H1 (cell line): Measurements from ENCODE around the gene AK8. TPM values are rescaled to one million over a fixed set of nuclear protein-coding genes. Genes with fewer than 3 reads are reported as not detected.

ENCODE experiments used
- CTCF ChIA-PET: fragments of 300-600 bp; sonication (Branson Sonifier 250); formaldehyde crosslinking; loops from one replicate; lab custom pipeline; 2021; ENCODE audit not compliant: partially characterized antibody; lab: Charles Lee
- POLR2A ChIA-PET: fragments of 300-600 bp; sonication (Branson Sonifier 250); formaldehyde crosslinking; loops from one replicate; lab custom pipeline; 2021; ENCODE audit warnings: inconsistent platforms; ENCODE audit not compliant: partially characterized antibody; lab: Charles Lee
- DNase-seq, 2 experiments: peaks; one replicate each; pipeline versions ENCODE4 v3.0.0 to v3.0.0-alpha.2; 2010 to 2022; ENCODE audit warnings: low spot score in 2 of 2, low read depth in 1 of 2, mixed read lengths in 1 of 2
- FAIRE-seq: peaks from 2 replicates; lab custom pipeline; 2011; peaks lifted over from hg19 to GRCh38; lab: Jason Lieb, UNC
- H2AFZ ChIP-seq: 2 replicates; pipeline ENCODE4 v1.8.1; 2012; ENCODE audit warnings: low read length, inconsistent platforms
- H2AK5ac ChIP-seq: 2 replicates; pipeline ENCODE4 v1.6.1; 2013; ENCODE audit warnings: low read depth, low read length
- H2BK120ac ChIP-seq: replicated peaks from 2 replicates; pipeline ENCODE3; 2013; ENCODE audit warnings: low read depth, low read length, inconsistent platforms
- H2BK12ac ChIP-seq: 2 replicates; pipeline ENCODE4 v1.6.1; 2013; ENCODE audit warnings: low read depth, low read length
- H2BK15ac ChIP-seq: 2 replicates; pipeline ENCODE4 v1.6.1; 2013; ENCODE audit warnings: low read length
- H2BK20ac ChIP-seq: 2 replicates; pipeline ENCODE4 v1.6.1; 2013; ENCODE audit warnings: low read length
- H2BK5ac ChIP-seq: 2 replicates; pipeline ENCODE4 v1.6.1; 2013; ENCODE audit warnings: low read depth, low read length
- H3K14ac ChIP-seq: 2 replicates; pipeline ENCODE4 v1.6.1; 2013; ENCODE audit warnings: inconsistent platforms; ENCODE audit not compliant: insufficient read length
- H3K18ac ChIP-seq: 2 replicates; pipeline ENCODE4 v1.6.1; 2013; ENCODE audit warnings: low read length; ENCODE audit errors: extremely low read depth
- H3K23ac ChIP-seq: 2 replicates; pipeline ENCODE4 v1.6.1; 2013; ENCODE audit warnings: inconsistent platforms; ENCODE audit not compliant: insufficient read length
- H3K23me2 ChIP-seq: 2 replicates; pipeline ENCODE4 v1.6.1; 2013; ENCODE audit warnings: low read depth, low read length
- H3K27ac ChIP-seq: 2 replicates; pipeline ENCODE4 v1.6.1; 2011; ENCODE audit warnings: low read depth, low read length, inconsistent platforms
- H3K27me3 ChIP-seq, 4 experiments: replicated peaks in 1 of 4; 1 replicate in 1 of 4; 2 replicates in 3 of 4; pipeline versions ENCODE4 v1.6.1 to v1.8.1; 2011 to 2013; ENCODE audit warnings: low read length in 3 of 4, mild to moderate bottlenecking in 3 of 4, inconsistent platforms in 2 of 4, mixed read lengths in 2 of 4, moderate library complexity in 1 of 4; ENCODE audit not compliant: control insufficient read depth in 3 of 4, insufficient read depth in 3 of 4; ENCODE audit errors: extremely low read depth in 1 of 4
- H3K36me3 ChIP-seq, 4 experiments: 2 replicates each; pipeline versions ENCODE4 v1.6.1 to v1.8.1; 2011 to 2013; ENCODE audit warnings: mild to moderate bottlenecking in 4 of 4, low read length in 3 of 4, moderate library complexity in 2 of 4, control low read depth in 1 of 4, inconsistent platforms in 1 of 4; ENCODE audit not compliant: insufficient read depth in 4 of 4, control insufficient read depth in 2 of 4
- H3K4ac ChIP-seq: replicated peaks from 2 replicates; pipeline ENCODE3; 2013; ENCODE audit warnings: low read length, low read depth, mixed read lengths, inconsistent platforms; ENCODE audit not compliant: insufficient read length
- H3K4me1 ChIP-seq, 4 experiments: replicated peaks in 1 of 4; 1 replicate in 1 of 4; 2 replicates in 3 of 4; pipeline versions ENCODE4 v1.6.1 to v1.8.1; 2011 to 2013; ENCODE audit warnings: low read length in 3 of 4, inconsistent platforms in 2 of 4, mixed read lengths in 1 of 4; ENCODE audit not compliant: insufficient read depth in 4 of 4, control insufficient read depth in 3 of 4
- H3K4me2 ChIP-seq, 2 experiments: 2 replicates each; pipeline versions ENCODE4 v1.6.1 to v1.8.1; 2011 to 2013; ENCODE audit warnings: low read depth in 2 of 2, low read length in 2 of 2, control low read depth in 1 of 2, inconsistent platforms in 1 of 2, mild to moderate bottlenecking in 1 of 2; ENCODE audit not compliant: insufficient read depth in 1 of 2
- H3K4me3 ChIP-seq, 4 experiments: fragments of 200-600, 300-600 bp in 1 of 4; sonication (generic), shearing (Covaris generic), sonication (Bioruptor Twin) in 1 of 4; 2 replicates each; pipeline versions ENCODE4 v1.5.1 to v1.8.1; 2011 to 2016; ENCODE audit warnings: low read length in 4 of 4, low read depth in 3 of 4, control low read depth in 2 of 4, inconsistent platforms in 2 of 4, mild to moderate bottlenecking in 2 of 4, mixed read lengths in 1 of 4, moderate library complexity in 1 of 4; ENCODE audit not compliant: insufficient read depth in 2 of 4; ENCODE audit errors: extremely low read depth in 1 of 4
- H3K56ac ChIP-seq: replicated peaks from 2 replicates; pipeline ENCODE3; 2013; ENCODE audit warnings: low read depth, mild to moderate bottlenecking, mixed read lengths, low read length, inconsistent platforms; ENCODE audit not compliant: insufficient read length
- H3K79me1 ChIP-seq: 2 replicates; pipeline ENCODE4 v1.6.1; 2013; ENCODE audit warnings: low read depth, low read length, control low read depth
- H3K79me2 ChIP-seq, 2 experiments: 2 replicates each; pipeline versions ENCODE4 v1.6.1 to v1.8.1; 2012 to 2013; ENCODE audit warnings: low read length in 2 of 2, mild to moderate bottlenecking in 2 of 2, inconsistent platforms in 1 of 2; ENCODE audit not compliant: insufficient read depth in 2 of 2, control insufficient read depth in 1 of 2
- H3K9ac ChIP-seq, 4 experiments: replicated peaks in 1 of 4; 1 replicate in 1 of 4; 2 replicates in 3 of 4; pipeline versions ENCODE4 v1.6.1 to v1.8.1; 2011 to 2013; ENCODE audit warnings: low read depth in 3 of 4, low read length in 3 of 4, control low read depth in 2 of 4, mild to moderate bottlenecking in 2 of 4, moderate library complexity in 2 of 4, inconsistent platforms in 1 of 4; ENCODE audit errors: extremely low read depth in 1 of 4
- H3K9me3 ChIP-seq, 2 experiments: 2 replicates each; pipeline versions ENCODE4 v1.6.1 to v1.8.1; 2012 to 2013; ENCODE audit warnings: mild to moderate bottlenecking in 2 of 2, moderate library complexity in 2 of 2, control low read depth in 1 of 2, inconsistent platforms in 1 of 2, low read depth in 1 of 2, low read length in 1 of 2, mixed read lengths in 1 of 2; ENCODE audit not compliant: insufficient read depth in 2 of 2
- H4K20me1 ChIP-seq, 2 experiments: replicated peaks in 1 of 2; 2 replicates each; pipeline versions ENCODE3 to v1.8.1; 2011 to 2013; ENCODE audit warnings: inconsistent platforms in 2 of 2, low read length in 2 of 2, mild to moderate bottlenecking in 1 of 2; ENCODE audit not compliant: insufficient read depth in 2 of 2, control insufficient read depth in 1 of 2
- H4K5ac ChIP-seq: 2 replicates; pipeline ENCODE4 v1.6.1; 2013; ENCODE audit warnings: low read length, low read depth, mixed read lengths, inconsistent platforms; ENCODE audit not compliant: insufficient read length
- H4K8ac ChIP-seq: 2 replicates; pipeline ENCODE4 v1.8.0; 2013; ENCODE audit warnings: mild to moderate bottlenecking, moderate library complexity, low read length, inconsistent platforms; ENCODE audit not compliant: insufficient read depth; ENCODE audit errors: extremely low read depth
- H4K91ac ChIP-seq: replicated peaks from 2 replicates; pipeline ENCODE3; 2013; ENCODE audit warnings: low read length, mixed read lengths, inconsistent platforms; ENCODE audit not compliant: insufficient read length
- BACH1 ChIP-seq: IDR thresholded peaks from 2 replicates; pipeline ENCODE4 v1.6.1; 2012; ENCODE audit warnings: low read length, improper control_type of control experiment
- BCL11A ChIP-seq, 2 experiments: IDR thresholded peaks; one replicate each; pipeline ENCODE4 v1.6.1; 2011; ENCODE audit warnings: low read depth in 2 of 2, low read length in 2 of 2, mild to moderate bottlenecking in 2 of 2
- BRCA1 ChIP-seq: IDR thresholded peaks from 2 replicates; pipeline ENCODE4 v1.6.1; 2012; ENCODE audit warnings: low read depth, low read length, improper control_type of control experiment
- EGR1 ChIP-seq: IDR thresholded peaks from 2 replicates; pipeline ENCODE4 v1.6.1; 2011; ENCODE audit warnings: low read depth, low read length, borderline replicate concordance
- FOSL1 ChIP-seq: IDR thresholded peaks from 2 replicates; pipeline ENCODE4 v1.6.1; 2011; ENCODE audit warnings: mild to moderate bottlenecking, low read depth, low read length, moderate library complexity; ENCODE audit not compliant: insufficient read depth
- HDAC6 ChIP-seq: IDR thresholded peaks from one replicate; pipeline ENCODE4 v1.7.1; 2012; ENCODE audit warnings: low read depth, mild to moderate bottlenecking, inconsistent platforms, low read length, moderate library complexity
- KDM5A ChIP-seq: fragments of 200-600 bp; IDR thresholded peaks from 2 replicates; pipeline ENCODE4 v1.7.1; 2012; ENCODE audit warnings: mild to moderate bottlenecking, low read length, inconsistent platforms, mixed read lengths
- NANOG ChIP-seq: IDR thresholded peaks from 2 replicates; pipeline ENCODE4 v1.6.1; 2011; ENCODE audit warnings: low read length, low read depth, mild to moderate bottlenecking, inconsistent platforms; ENCODE audit not compliant: insufficient read depth, poor library complexity, severe bottlenecking
- NRF1 ChIP-seq: IDR thresholded peaks from 2 replicates; pipeline ENCODE4 v1.6.1; 2011; ENCODE audit warnings: mild to moderate bottlenecking, low read depth, low read length, improper control_type of control experiment
- POLR2AphosphoS5 ChIP-seq: IDR thresholded peaks from 2 replicates; pipeline ENCODE4 v1.6.1; 2011; ENCODE audit warnings: low read depth, low read length
- RBBP5 ChIP-seq: IDR thresholded peaks from 2 replicates; pipeline ENCODE4 v1.7.1; 2012; ENCODE audit warnings: low read depth, mild to moderate bottlenecking, inconsistent platforms, low read length, moderate library complexity, borderline replicate concordance
- RFX5 ChIP-seq: IDR thresholded peaks from 2 replicates; pipeline ENCODE4 v1.6.1; 2011; ENCODE audit warnings: low read depth, low read length, improper control_type of control experiment, borderline replicate concordance
- SIX5 ChIP-seq: IDR thresholded peaks from 2 replicates; pipeline ENCODE4 v1.6.1; 2011; ENCODE audit warnings: mild to moderate bottlenecking, low read depth, low read length
- WGBS, 2 experiments: shearing (Covaris generic) in 1 of 2; methylation state at CpG; one replicate each; pipeline versions ENCODE4 v1.1.6 to v1.1.7; 2013 to 2015; ENCODE audit warnings: low lambda C conversion rate in 2 of 2, mixed read lengths in 2 of 2, inconsistent platforms in 1 of 2, low coverage in 1 of 2, missing lambda C conversion rate in 1 of 2; ENCODE audit not compliant: insufficient replicate concordance in 2 of 2, insufficient coverage in 1 of 2, insufficient read length in 1 of 2; ENCODE audit errors: extremely low coverage in 1 of 2, missing lambda C conversion rate in 1 of 2; 5-methylcytosine and 5-hydroxymethylcytosine counted together
- polyA plus RNA-seq, 7 experiments: library from polyadenylated mRNA; depleted of rRNA in 3 of 7; stranded (reverse) in 5 of 7; unstranded in 2 of 7; fragments of >200 nt in 5 of 7; fragments of 200-250 nt in 2 of 7; gene quantifications; 1 replicate in 5 of 7; 2 replicates in 1 of 7; 4 replicates in 1 of 7; pipeline versions ENCODE4 v1.2.1 to v1.2.3, GENCODE V29; 2011 to 2013; ENCODE audit warnings: missing spikeins in 2 of 7, mixed read lengths in 2 of 7
- total RNA-seq: library from RNA; stranded (reverse); fragmentation: NEBNext Ultra II Directional; extraction: Animal tissue kit (Norgen Biotek cat#: 25700); gene quantifications from 2 replicates; pipeline ENCODE4 v1.2.1, GENCODE V29; 2021
- TF ChIP-seq, protein P1 (sequence below): IDR thresholded peaks from 2 replicates; pipeline ENCODE4 v1.6.1; 2011; ENCODE audit warnings: low read depth, mild to moderate bottlenecking, low read length; ENCODE audit not compliant: insufficient read depth

The AK8 gene
- total and polyA plus RNA-seq, 2 of the 8 experiments (the other 6 are each of a cell fraction or from before 2014, with no cell fraction given) = 0.35 to 0.48 TPM

DNA sequence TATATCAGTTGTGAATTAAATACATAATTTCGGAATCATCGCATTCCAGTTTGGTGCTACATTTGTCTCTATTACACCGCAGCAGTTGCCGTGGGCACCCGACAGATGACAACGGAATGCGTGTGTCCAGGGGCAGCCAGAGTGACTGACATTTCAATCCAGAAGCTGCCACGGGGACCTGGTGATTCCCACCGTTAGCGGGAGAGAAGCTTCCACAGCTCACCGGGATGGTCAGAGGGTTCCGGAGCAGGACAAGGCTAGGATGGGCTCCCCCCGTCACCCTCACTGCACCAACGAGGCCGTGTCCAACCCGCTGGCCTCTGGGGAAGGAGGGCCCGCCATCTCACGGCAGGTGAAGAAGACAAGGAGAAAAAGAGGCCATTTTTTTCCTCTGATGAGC, 121.1 kb downstream of the AK8 start:
- no peak overlapping the region for H2BK15ac ChIP-seq
- 90% methylated on average over 18 of the region's 18 CpGs; no CpG with 5 or more reads in 1 of the 2 experiments for WGBS, 2 experiments
- no peak overlapping the region for H3K27ac ChIP-seq
- DNase-seq (no peak), FAIRE-seq (no peak)
- H2BK5ac ChIP-seq = no peak overlapping the region
- H4K91ac ChIP-seq = no peak overlapping the region
- no peak overlapping the region for H3K23ac ChIP-seq
- no peaks in the 10 kb centered on the region for H3K79me1 ChIP-seq
- no peak overlapping the region for H2BK120ac ChIP-seq
- H3K27me3 ChIP-seq = no peaks in the 10 kb centered on the region; a peak in 1 of 7 replicates
- no peaks in the 10 kb centered on the region for H3K9me3 ChIP-seq
- H3K23me2 ChIP-seq = no peaks in the 10 kb centered on the region
- H3K79me2 ChIP-seq = no peaks in the 10 kb centered on the region
- H3K4me2 ChIP-seq = no peak overlapping the region
- H2AFZ ChIP-seq = no peak overlapping the region
- H3K36me3 ChIP-seq = no peaks in the 10 kb centered on the region
- H3K14ac ChIP-seq = no peak overlapping the region
- H2BK20ac ChIP-seq = no peak overlapping the region
- no peak overlapping the region for H2BK12ac ChIP-seq
- H4K20me1 ChIP-seq = no peaks in the 10 kb centered on the region
- H3K9ac ChIP-seq = no peak overlapping the region
- H4K5ac ChIP-seq = no peak overlapping the region
- H2AK5ac ChIP-seq = no peak overlapping the region
- no peak overlapping the region for H3K56ac ChIP-seq
- H3K18ac ChIP-seq = no peak overlapping the region
- H3K4me3 ChIP-seq = no peak overlapping the region
- no peak overlapping the region for H4K8ac ChIP-seq
- H3K4ac ChIP-seq = no peak overlapping the region
- CTCF ChIA-PET = interaction anchor here (0.8 to 6.4 kb wide), 4 partner anchors 11 to 20 kb away, joined by 3 to 33 read pairs (median 4); no protein-coding TSS in a partner anchor
- peaks cover 0 to 8% (median 3%) of the 10 kb centered on the region in 4 experiments; a peak in 4 of 7 replicates for H3K4me1 ChIP-seq
- POLR2A ChIA-PET = interaction anchor here (1.2 to 1.6 kb wide), 3 partner anchors 10 to 15 kb away, joined by 3 to 5 read pairs (median 4); no protein-coding TSS in a partner anchor
- TF ChIP-seq, protein P1, sequence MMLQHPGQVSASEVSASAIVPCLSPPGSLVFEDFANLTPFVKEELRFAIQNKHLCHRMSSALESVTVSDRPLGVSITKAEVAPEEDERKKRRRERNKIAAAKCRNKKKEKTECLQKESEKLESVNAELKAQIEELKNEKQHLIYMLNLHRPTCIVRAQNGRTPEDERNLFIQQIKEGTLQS = no peak
- TF ChIP-seq KDM5A (no peak), BACH1 (no peak), NRF1 (no peak), POLR2AphosphoS5 (no peak), HDAC6 (no peak), EGR1 (no peak), BRCA1 (no peak), SIX5 (no peak), BCL11A (IDR thresholded peaks at IDR 0.05; ENCODE audit: low read depth in 2 of 2, low read length in 2 of 2) (no peak), NANOG (no peak), FOSL1 (no peak), RFX5 (no peak), RBBP5 (no peak)
